ENCODE results near the gene ARSG. TPM values are rescaled to one million over a fixed set of nuclear protein-coding genes. Genes with fewer than 3 reads are reported as not detected.

ARSG gene
- total and polyA plus RNA-seq, 10 of the 15 experiments (the other 5 are each of a cell fraction or from before 2014, with no cell fraction given), result 2.9 to 13.5 (median 7.6) TPM

DNA sequence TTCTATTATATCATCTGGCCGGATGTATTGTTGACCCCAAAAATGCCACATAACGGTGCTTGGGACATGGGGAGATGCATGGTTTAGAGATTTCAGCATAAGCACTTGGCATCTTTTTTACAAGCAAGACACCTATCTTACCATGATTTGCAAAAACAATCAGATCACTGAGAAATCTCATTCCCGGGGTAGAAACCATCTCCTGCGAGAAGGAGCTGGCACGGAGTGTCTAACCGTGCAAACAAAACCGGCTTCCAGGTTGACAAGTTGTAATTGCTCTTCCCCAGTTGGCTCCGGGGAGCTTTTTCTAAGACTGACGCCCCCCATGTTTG is 1.4 kb upstream of the ARSG start (continued):
- TF ChIP-seq FOS (IDR thresholded peaks at IDR 0.05; ENCODE audit: borderline replicate concordance, extremely low read depth, insufficient read length), result no peak

DNA sequence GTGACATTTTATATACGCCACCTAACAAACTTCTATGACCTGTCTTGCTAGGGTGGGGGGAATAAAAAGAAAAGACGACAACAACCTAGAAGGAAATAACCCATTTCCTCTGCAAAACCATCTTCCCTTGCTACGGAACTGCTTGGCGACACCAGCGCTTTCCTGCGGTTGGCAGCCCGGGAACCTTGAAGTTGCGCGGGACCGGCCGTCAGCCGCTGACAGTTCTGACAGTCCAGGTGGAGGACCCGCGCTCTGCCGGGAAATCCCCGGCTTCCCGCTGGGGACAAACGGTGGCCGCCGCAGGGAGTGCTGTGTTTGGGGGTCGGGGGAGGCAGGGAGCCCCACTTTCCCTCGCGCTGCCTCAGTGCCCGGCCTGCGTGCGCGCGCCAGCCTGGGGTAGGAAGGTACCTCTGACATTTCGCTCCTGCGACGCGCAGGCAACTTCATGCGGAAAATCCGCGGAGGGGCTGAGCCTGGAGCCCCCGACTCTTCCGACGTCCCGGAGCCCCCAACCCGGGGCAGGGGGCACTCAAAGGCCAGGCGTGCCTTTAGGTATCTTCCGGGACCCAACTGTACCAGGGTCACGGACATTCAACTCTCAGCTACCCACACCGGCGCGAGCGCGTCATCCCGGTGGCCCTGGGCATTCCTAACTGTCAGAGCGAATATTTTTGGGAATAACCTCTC is 884 bp upstream of the ARSG start:
- peak; percentile 14 for ATAC-seq
- TSS peak; percentile 81 for BruUV-seq (replicated peaks)
- RAD21 ChIA-PET (ENCODE audit: unreplicated experiment), result interaction anchor here (0.7 to 6.9 kb wide), 6 partner anchors 42 to 170 kb away, joined by 3 to 54 read pairs (median 4); partner anchors contain the start of genes AMZ2 and WIPI1
- TF ChIP-seq RUNX3 (IDR thresholded peaks at IDR 0.05; ENCODE audit: low read length), result peak; percentile 77
- TF ChIP-seq, protein P1, sequence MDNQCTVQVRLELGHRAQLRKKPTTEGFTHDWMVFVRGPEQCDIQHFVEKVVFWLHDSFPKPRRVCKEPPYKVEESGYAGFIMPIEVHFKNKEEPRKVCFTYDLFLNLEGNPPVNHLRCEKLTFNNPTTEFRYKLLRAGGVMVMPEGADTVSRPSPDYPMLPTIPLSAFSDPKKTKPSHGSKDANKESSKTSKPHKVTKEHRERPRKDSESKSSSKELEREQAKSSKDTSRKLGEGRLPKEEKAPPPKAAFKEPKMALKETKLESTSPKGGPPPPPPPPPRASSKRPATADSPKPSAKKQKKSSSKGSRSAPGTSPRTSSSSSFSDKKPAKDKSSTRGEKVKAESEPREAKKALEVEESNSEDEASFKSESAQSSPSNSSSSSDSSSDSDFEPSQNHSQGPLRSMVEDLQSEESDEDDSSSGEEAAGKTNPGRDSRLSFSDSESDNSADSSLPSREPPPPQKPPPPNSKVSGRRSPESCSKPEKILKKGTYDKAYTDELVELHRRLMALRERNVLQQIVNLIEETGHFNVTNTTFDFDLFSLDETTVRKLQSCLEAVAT (IDR thresholded peaks at IDR 0.05), result 0 out of 2 replicates have a peak, but pooled peaks have one; percentile 21
- TF ChIP-seq, protein P2, sequence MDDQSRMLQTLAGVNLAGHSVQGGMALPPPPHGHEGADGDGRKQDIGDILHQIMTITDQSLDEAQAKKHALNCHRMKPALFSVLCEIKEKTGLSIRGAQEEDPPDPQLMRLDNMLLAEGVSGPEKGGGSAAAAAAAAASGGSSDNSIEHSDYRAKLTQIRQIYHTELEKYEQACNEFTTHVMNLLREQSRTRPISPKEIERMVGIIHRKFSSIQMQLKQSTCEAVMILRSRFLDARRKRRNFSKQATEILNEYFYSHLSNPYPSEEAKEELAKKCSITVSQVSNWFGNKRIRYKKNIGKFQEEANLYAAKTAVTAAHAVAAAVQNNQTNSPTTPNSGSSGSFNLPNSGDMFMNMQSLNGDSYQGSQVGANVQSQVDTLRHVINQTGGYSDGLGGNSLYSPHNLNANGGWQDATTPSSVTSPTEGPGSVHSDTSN (IDR thresholded peaks at IDR 0.05; ENCODE audit: insufficient replicate concordance, low read depth, low read length), result peak; percentile 41
- peak; percentile 15; the same call in 1 of the 2 replicates for TF ChIP-seq SPI1 (IDR thresholded peaks at IDR 0.05; ENCODE audit: borderline replicate concordance, insufficient read depth, low read depth, low read length)
- 0 out of 2 replicates have a peak, but pooled peaks have one; percentile 29 for TF ChIP-seq TCF3 (IDR thresholded peaks at IDR 0.05; ENCODE audit: borderline replicate concordance, insufficient read depth, low read depth, low read length)
- TF ChIP-seq IKZF1 (conservative IDR thresholded peaks at IDR 0.05), result peak; percentile 55; the same call in 1 of the 2 replicates
- TF ChIP-seq, protein P3, sequence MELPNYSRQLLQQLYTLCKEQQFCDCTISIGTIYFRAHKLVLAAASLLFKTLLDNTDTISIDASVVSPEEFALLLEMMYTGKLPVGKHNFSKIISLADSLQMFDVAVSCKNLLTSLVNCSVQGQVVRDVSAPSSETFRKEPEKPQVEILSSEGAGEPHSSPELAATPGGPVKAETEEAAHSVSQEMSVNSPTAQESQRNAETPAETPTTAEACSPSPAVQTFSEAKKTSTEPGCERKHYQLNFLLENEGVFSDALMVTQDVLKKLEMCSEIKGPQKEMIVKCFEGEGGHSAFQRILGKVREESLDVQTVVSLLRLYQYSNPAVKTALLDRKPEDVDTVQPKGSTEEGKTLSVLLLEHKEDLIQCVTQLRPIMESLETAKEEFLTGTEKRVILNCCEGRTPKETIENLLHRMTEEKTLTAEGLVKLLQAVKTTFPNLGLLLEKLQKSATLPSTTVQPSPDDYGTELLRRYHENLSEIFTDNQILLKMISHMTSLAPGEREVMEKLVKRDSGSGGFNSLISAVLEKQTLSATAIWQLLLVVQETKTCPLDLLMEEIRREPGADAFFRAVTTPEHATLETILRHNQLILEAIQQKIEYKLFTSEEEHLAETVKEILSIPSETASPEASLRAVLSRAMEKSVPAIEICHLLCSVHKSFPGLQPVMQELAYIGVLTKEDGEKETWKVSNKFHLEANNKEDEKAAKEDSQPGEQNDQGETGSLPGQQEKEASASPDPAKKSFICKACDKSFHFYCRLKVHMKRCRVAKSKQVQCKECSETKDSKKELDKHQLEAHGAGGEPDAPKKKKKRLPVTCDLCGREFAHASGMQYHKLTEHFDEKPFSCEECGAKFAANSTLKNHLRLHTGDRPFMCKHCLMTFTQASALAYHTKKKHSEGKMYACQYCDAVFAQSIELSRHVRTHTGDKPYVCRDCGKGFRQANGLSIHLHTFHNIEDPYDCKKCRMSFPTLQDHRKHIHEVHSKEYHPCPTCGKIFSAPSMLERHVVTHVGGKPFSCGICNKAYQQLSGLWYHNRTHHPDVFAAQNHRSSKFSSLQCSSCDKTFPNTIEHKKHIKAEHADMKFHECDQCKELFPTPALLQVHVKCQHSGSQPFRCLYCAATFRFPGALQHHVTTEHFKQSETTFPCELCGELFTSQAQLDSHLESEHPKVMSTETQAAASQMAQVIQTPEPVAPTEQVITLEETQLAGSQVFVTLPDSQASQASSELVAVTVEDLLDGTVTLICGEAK (IDR thresholded peaks at IDR 0.05; ENCODE audit: borderline replicate concordance), result no peak
- peak in 1 of 2 experiments; percentile 28; a peak in 1 of 4 replicates for TF ChIP-seq IKZF2 (IDR thresholded peaks at IDR 0.05)
- no peak for TF ChIP-seq CHD4 (IDR thresholded peaks at IDR 0.05)
- TF ChIP-seq, protein P4, sequence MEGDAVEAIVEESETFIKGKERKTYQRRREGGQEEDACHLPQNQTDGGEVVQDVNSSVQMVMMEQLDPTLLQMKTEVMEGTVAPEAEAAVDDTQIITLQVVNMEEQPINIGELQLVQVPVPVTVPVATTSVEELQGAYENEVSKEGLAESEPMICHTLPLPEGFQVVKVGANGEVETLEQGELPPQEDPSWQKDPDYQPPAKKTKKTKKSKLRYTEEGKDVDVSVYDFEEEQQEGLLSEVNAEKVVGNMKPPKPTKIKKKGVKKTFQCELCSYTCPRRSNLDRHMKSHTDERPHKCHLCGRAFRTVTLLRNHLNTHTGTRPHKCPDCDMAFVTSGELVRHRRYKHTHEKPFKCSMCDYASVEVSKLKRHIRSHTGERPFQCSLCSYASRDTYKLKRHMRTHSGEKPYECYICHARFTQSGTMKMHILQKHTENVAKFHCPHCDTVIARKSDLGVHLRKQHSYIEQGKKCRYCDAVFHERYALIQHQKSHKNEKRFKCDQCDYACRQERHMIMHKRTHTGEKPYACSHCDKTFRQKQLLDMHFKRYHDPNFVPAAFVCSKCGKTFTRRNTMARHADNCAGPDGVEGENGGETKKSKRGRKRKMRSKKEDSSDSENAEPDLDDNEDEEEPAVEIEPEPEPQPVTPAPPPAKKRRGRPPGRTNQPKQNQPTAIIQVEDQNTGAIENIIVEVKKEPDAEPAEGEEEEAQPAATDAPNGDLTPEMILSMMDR (IDR thresholded peaks at IDR 0.05 in 2 of 3, conservative IDR thresholded peaks at IDR 0.05 in 1 of 3; ENCODE audit: control insufficient read depth in 2 of 3, extremely low read depth in 1 of 3, insufficient read depth in 1 of 3, low read depth in 3 of 3, low read length in 3 of 3), result 0 out of 6 replicates have a peak, but pooled peaks of 1 of the 3 experiments have one; percentile 4

More for the DNA sequence above, 884 bp upstream of the ARSG start:
- Histone ChIP-seq H3K4me2 (ENCODE audit: control insufficient read depth, insufficient read depth) (peak overlapping the region; percentile 92), H3K4me1 (ENCODE audit: control insufficient read depth, insufficient read depth, low read length) (peaks cover 16% of the 10 kb centered on the region), H3K9me3 (replicated peaks; ENCODE audit: control insufficient read depth, insufficient read depth, low read length) (no peaks in the 10 kb centered on the region), H3K9ac (ENCODE audit: control insufficient read depth, insufficient read depth, low read length) (peak overlapping the region; percentile 98), H3K27ac (ENCODE audit: control insufficient read depth, insufficient read depth) (peak overlapping the region; percentile 95), H2AFZ (ENCODE audit: control insufficient read depth, low read depth, low read length) (peak overlapping the region; percentile 57), H3K27me3 (replicated peaks in 1 of 2; ENCODE audit: control insufficient read depth in 2 of 2, insufficient read depth in 2 of 2, low read length in 1 of 2) (no peaks in the 10 kb centered on the region), H4K20me1 (ENCODE audit: control insufficient read depth, insufficient read depth) (no peaks in the 10 kb centered on the region), H3K4me3 (peak overlapping the region; percentile 69), H3K79me2 (ENCODE audit: control insufficient read depth, insufficient read depth, low read length) (peaks cover 40% of the 10 kb centered on the region), H3K36me3 (ENCODE audit: control insufficient read depth in 2 of 2, insufficient read depth in 2 of 2, low read length in 1 of 2) (no peaks in the 10 kb centered on the region)
- under 1% methylated on average over 46 of the region's 50 CpGs for WGBS (ENCODE audit: insufficient coverage, insufficient replicate concordance, low lambda C conversion rate, missing lambda C conversion rate)
- in situ Hi-C loops (cut with MboI) (no loop called here), intact Hi-C loops (cut with micrococcal nuclease; ENCODE audit: unreplicated experiment) (loop anchor here (2.0 to 5.0 kb wide), 3 partner anchors 26 to 57 kb away; partner anchors contain the start of gene AMZ2)
- ChIA-PET POLR2A (interaction anchor here (0.5 to 4.7 kb wide), 7 partner anchors 27 to 171 kb away, joined by 3 to 28 read pairs (median 4); partner anchors contain the start of genes AMZ2 and WIPI1), CTCF (interaction anchor here (0.8 to 4.9 kb wide), 4 partner anchors 27 to 168 kb away, joined by 4 to 27 read pairs (median 7); no protein-coding TSS in a partner anchor), SMC1A (ENCODE audit: uncharacterized antibody, unreplicated experiment) (interaction anchor here (0.9 to 2.3 kb wide), 6 partner anchors 28 to 210 kb away, joined by 3 to 9 read pairs (median 4); no protein-coding TSS in a partner anchor)
- no peak for DNase-seq (ENCODE audit: low read depth, low spot score)
- no peak for FAIRE-seq
